CD4-positive, alpha-beta T cell treated with Interferon alpha-2 for 1 hour (primary cell): ENCODE data around the gene SHB.

ENCODE experiments used
- DNase-seq, 2 donors: peaks; one replicate each; pipeline ENCODE4 v3.0.0-alpha.2; 2020 to 2022

SHB gene

GRCh38 chr9:37986001-37986400 is 83.0 kb downstream of the SHB start:
- DNase-seq: no peak

- DNase-seq: no peak
Measured at GRCh38 chr9:37984672-37985611, 84.1 kb downstream of the SHB start.

GRCh38 chr9:37984278-37984671 is 84.8 kb downstream of the SHB start:
- no peak for DNase-seq

- DNase-seq: no peak
Measured at GRCh38 chr9:37983381-37984067, 85.5 kb downstream of the SHB start.

GRCh38 chr9:37979844-37980243 is 89.2 kb downstream of the SHB start:
- no peak for DNase-seq

GRCh38 chr9:37978983-37979382 is 90.0 kb downstream of the SHB start:
- no peak for DNase-seq

- no peak for DNase-seq
Measured at GRCh38 chr9:37978481-37978864, 90.6 kb downstream of the SHB start.

GRCh38 chr9:37977851-37978480 is 91.1 kb downstream of the SHB start:
- DNase-seq: no peak

GRCh38 chr9:37976714-37977477 is 92.1 kb downstream of the SHB start:
- no peak for DNase-seq

- DNase-seq: no peak
Measured at GRCh38 chr9:37975639-37976038, 93.4 kb downstream of the SHB start.

GRCh38 chr9:37974506-37975173 is 94.4 kb downstream of the SHB start:
- DNase-seq: no peak

- no peak for DNase-seq
Measured at GRCh38 chr9:37972351-37972848, 96.6 kb downstream of the SHB start.

GRCh38 chr9:37971691-37972090 is 97.3 kb downstream of the SHB start:
- DNase-seq: no peak

GRCh38 chr9:37971108-37971459 is 97.9 kb downstream of the SHB start:
- DNase-seq: no peak

- no peak for DNase-seq
Measured at GRCh38 chr9:37970301-37971107, 98.5 kb downstream of the SHB start.

GRCh38 chr9:37969558-37970300 is 99.3 kb downstream of the SHB start:
- DNase-seq: no peak

- no peak for DNase-seq
Measured at GRCh38 chr9:37969130-37969529, 99.9 kb downstream of the SHB start.

- no peak for DNase-seq
Measured at GRCh38 chr9:37968228-37968701, 100.8 kb downstream of the SHB start.

- DNase-seq: no peak
Measured at GRCh38 chr9:37967761-37968080, 101.3 kb downstream of the SHB start.

- DNase-seq: no peak
Measured at GRCh38 chr9:37967014-37967760, 101.8 kb downstream of the SHB start.
